SK-N-SH (cell line): ENCODE results near the gene ATXN10. TPM values are rescaled to one million over a fixed set of nuclear protein-coding genes. Genes with fewer than 3 reads are reported as not detected.
"Not testable (repeated sequence)": the region's sequence is repeated elsewhere in the genome, so short reads cannot be mapped to it uniquely, and the experiment has no call there.

Source experiments
- CTCF ChIA-PET: fragments of 300-600, 350-600 bp; formaldehyde crosslinking; extraction: SDS; loops from one replicate; lab custom pipeline; 2021; lab: Yijun Ruan, JAX
- POLR2A ChIA-PET: fragments of 350-600 bp; sonication (Branson Sonifier 250); formaldehyde crosslinking; extraction: SDS; loops from one replicate; lab custom pipeline; 2020; ENCODE audit warnings: antibody characterized with exemption, inconsistent platforms; lab: Yijun Ruan, JAX
- DNase-seq: peaks from one replicate; pipeline ENCODE4 v3.0.0; 2012
- H2AFZ ChIP-seq: fragments of 200-600 bp; sonication (generic); 2 replicates; pipeline ENCODE4 v1.8.1; 2016; ENCODE audit warnings: antibody characterized with exemption, mild to moderate bottlenecking, low read depth
- H3F3A ChIP-seq: fragments of 200-600 bp; sonication (generic); replicated peaks from 2 replicates; pipeline ENCODE3; 2016; ENCODE audit warnings: antibody characterized with exemption, mild to moderate bottlenecking; ENCODE audit not compliant: insufficient read depth
- H3K27ac ChIP-seq, 2 experiments: fragments of 200-500 bp in 1 of 2; fragments of 200-600 bp in 1 of 2; sonication (Bioruptor generic) in 1 of 2; sonication (generic), shearing (Covaris generic) in 1 of 2; 2 replicates each; pipeline versions ENCODE4 v1.5.1 to v1.6.1; 2014 to 2016; ENCODE audit warnings: low read depth in 2 of 2, inconsistent platforms in 1 of 2, low read length in 1 of 2, mild to moderate bottlenecking in 1 of 2, mixed read lengths in 1 of 2
- H3K27me3 ChIP-seq: fragments of 200-600 bp; sonication (generic), shearing (Covaris generic); 2 replicates; pipeline ENCODE4 v1.6.1; 2016; ENCODE audit warnings: mixed run types; ENCODE audit not compliant: insufficient read depth
- H3K36me3 ChIP-seq, 2 experiments: fragments of 200-500 bp in 1 of 2; fragments of 200-600 bp in 1 of 2; sonication (Bioruptor generic) in 1 of 2; sonication (generic) in 1 of 2; replicated peaks in 1 of 2; 2 replicates each; pipeline versions ENCODE3 to v1.5.1; 2014 to 2016; ENCODE audit warnings: low read length in 1 of 2, mild to moderate bottlenecking in 1 of 2; ENCODE audit not compliant: insufficient read depth in 2 of 2, control insufficient read depth in 1 of 2
- H3K4me1 ChIP-seq, 2 experiments: fragments of 200-500 bp in 1 of 2; fragments of 200-600 bp in 1 of 2; sonication (Bioruptor generic) in 1 of 2; sonication (generic), shearing (Covaris generic) in 1 of 2; 2 replicates each; pipeline versions ENCODE4 v1.5.1 to v1.6.1; 2014 to 2016; ENCODE audit warnings: low read depth in 1 of 2, low read length in 1 of 2, mixed run types in 1 of 2; ENCODE audit not compliant: insufficient read depth in 2 of 2, control insufficient read depth in 1 of 2
- H3K4me2 ChIP-seq: fragments of 200-600 bp; sonication (generic), shearing (Covaris generic); 2 replicates; pipeline ENCODE4 v1.6.1; 2017; ENCODE audit warnings: mixed run types
- H3K4me3 ChIP-seq, 2 experiments: fragments of 200-500 bp in 1 of 2; fragments of 200-600 bp in 1 of 2; sonication (Bioruptor generic) in 1 of 2; sonication (generic), shearing (Covaris generic) in 1 of 2; 2 replicates each; pipeline versions ENCODE4 v1.5.1 to v1.8.1; 2014 to 2016; ENCODE audit warnings: low read depth in 2 of 2, inconsistent platforms in 1 of 2, low read length in 1 of 2, mild to moderate bottlenecking in 1 of 2, mixed read lengths in 1 of 2, moderate library complexity in 1 of 2
- H3K79me2 ChIP-seq: fragments of 200-600 bp; sonication (generic); 2 replicates; pipeline ENCODE4 v1.8.1; 2017; ENCODE audit warnings: mild to moderate bottlenecking; ENCODE audit not compliant: insufficient read depth
- H3K9ac ChIP-seq: fragments of 200-600 bp; sonication (generic); 2 replicates; pipeline ENCODE4 v1.6.1; 2017; ENCODE audit warnings: mixed run types
- H3K9me2 ChIP-seq: fragments of 200-600 bp; sonication (generic); 2 replicates; pipeline ENCODE4 v1.6.1; 2017; ENCODE audit warnings: mixed run types
- H3K9me3 ChIP-seq: fragments of 200-600 bp; sonication (generic); 2 replicates; pipeline ENCODE4 v1.6.1; 2017; ENCODE audit warnings: mixed run types, mild to moderate bottlenecking, moderate library complexity
- H4K20me1 ChIP-seq: fragments of 200-600 bp; sonication (generic); 2 replicates; pipeline ENCODE4 v1.6.1; 2017; ENCODE audit warnings: mild to moderate bottlenecking, mixed run types; ENCODE audit not compliant: insufficient read depth
- CHD2 ChIP-seq: fragments of 150-350 bp; IDR thresholded peaks from 2 replicates; pipeline ENCODE4 v1.6.1; 2018; ENCODE audit warnings: low read length; ENCODE audit not compliant: partially characterized antibody
- ELF1 ChIP-seq: IDR thresholded peaks from 2 replicates; pipeline ENCODE4 v1.4.0; 2012
- EZH2phosphoT487 ChIP-seq: fragments of 200-600 bp; sonication (generic); IDR thresholded peaks from 2 replicates; pipeline ENCODE4 v1.6.1; 2017; ENCODE audit warnings: low read depth, mixed run types, mild to moderate bottlenecking, antibody characterized with exemption, moderate library complexity, borderline replicate concordance
- FOSL2 ChIP-seq: IDR thresholded peaks from 2 replicates; pipeline ENCODE4 v1.4.0; 2012; ENCODE audit warnings: low read depth, mild to moderate bottlenecking, moderate library complexity, borderline replicate concordance
- FOXJ3 ChIP-seq: sonication (generic); formaldehyde crosslinking; IDR thresholded peaks from 2 replicates; pipeline ENCODE4 v1.5.1; 2020; ENCODE audit warnings: mild to moderate bottlenecking, missing genetic modification reagents
- FOXM1 ChIP-seq: IDR thresholded peaks from 2 replicates; pipeline ENCODE4 v1.4.0; 2012; ENCODE audit warnings: low read depth, mild to moderate bottlenecking
- GABPA ChIP-seq: IDR thresholded peaks from 2 replicates; pipeline ENCODE4 v1.4.0; 2012; ENCODE audit warnings: low read depth, mild to moderate bottlenecking
- GATA2 ChIP-seq: sonication (generic); formaldehyde crosslinking; IDR thresholded peaks from 2 replicates; pipeline ENCODE4 v1.5.0; 2020; ENCODE audit warnings: mild to moderate bottlenecking, missing genetic modification reagents
- JUND ChIP-seq: IDR thresholded peaks from 2 replicates; pipeline ENCODE4 v1.4.0; 2012
- MXI1 ChIP-seq: IDR thresholded peaks from 2 replicates; pipeline ENCODE4 v1.6.1; 2012; ENCODE audit warnings: mild to moderate bottlenecking, low read depth, low read length, improper control_type of control experiment
- NRF1 ChIP-seq: IDR thresholded peaks from 2 replicates; pipeline ENCODE4 v1.6.1; 2012; ENCODE audit warnings: low read depth, mild to moderate bottlenecking, low read length
- POLR2AphosphoS5 ChIP-seq: IDR thresholded peaks from 2 replicates; pipeline ENCODE4 v1.6.1; 2012; ENCODE audit warnings: low read depth, low read length
- RAD21 ChIP-seq: IDR thresholded peaks from 2 replicates; pipeline ENCODE4 v1.6.1; 2012; ENCODE audit warnings: mild to moderate bottlenecking, low read length
- RCOR1 ChIP-seq: fragments of 150-350 bp; IDR thresholded peaks from 2 replicates; pipeline ENCODE4 v1.6.1; 2017; ENCODE audit warnings: antibody characterized with exemption, low read length
- RFX5 ChIP-seq: IDR thresholded peaks from 2 replicates; pipeline ENCODE4 v1.6.1; 2012; ENCODE audit warnings: mild to moderate bottlenecking, improper control_type of control experiment, low read length
- SIN3A ChIP-seq: IDR thresholded peaks from 2 replicates; pipeline ENCODE4 v1.6.1; 2012; ENCODE audit warnings: low read depth, mild to moderate bottlenecking, low read length, moderate library complexity, borderline replicate concordance
- WGBS: methylation state at CpG from one replicate; pipeline ENCODE4 v1.1.6; 2017; ENCODE audit warnings: low lambda C conversion rate; 5-methylcytosine and 5-hydroxymethylcytosine counted together
- polyA plus RNA-seq, 3 experiments: library from polyadenylated mRNA; depleted of rRNA; stranded (reverse); fragments of >200 nt; gene quantifications; 2 replicates each; pipeline ENCODE4 v1.2.3, GENCODE V29; 2012
- TF ChIP-seq, protein P1 (sequence below): IDR thresholded peaks from 2 replicates; pipeline ENCODE4 v1.4.0; 2012; ENCODE audit warnings: low read depth
- TF ChIP-seq, protein P2 (sequence below): IDR thresholded peaks from 2 replicates; pipeline ENCODE4 v1.4.0; 2012; ENCODE audit warnings: low read depth, borderline replicate concordance
- TF ChIP-seq, protein P3 (sequence below): IDR thresholded peaks from 2 replicates; pipeline ENCODE4; 2012
- TF ChIP-seq, protein P4 (sequence below): fragments of 200-600 bp; sonication (generic); IDR thresholded peaks from 2 replicates; pipeline ENCODE4 v1.6.1; 2017; ENCODE audit warnings: antibody characterized with exemption, mild to moderate bottlenecking, moderate library complexity

ATXN10 gene
- polyA plus RNA-seq, 1 of the 3 experiments (the other 2 are of a cell fraction) = 202 TPM

DNA sequence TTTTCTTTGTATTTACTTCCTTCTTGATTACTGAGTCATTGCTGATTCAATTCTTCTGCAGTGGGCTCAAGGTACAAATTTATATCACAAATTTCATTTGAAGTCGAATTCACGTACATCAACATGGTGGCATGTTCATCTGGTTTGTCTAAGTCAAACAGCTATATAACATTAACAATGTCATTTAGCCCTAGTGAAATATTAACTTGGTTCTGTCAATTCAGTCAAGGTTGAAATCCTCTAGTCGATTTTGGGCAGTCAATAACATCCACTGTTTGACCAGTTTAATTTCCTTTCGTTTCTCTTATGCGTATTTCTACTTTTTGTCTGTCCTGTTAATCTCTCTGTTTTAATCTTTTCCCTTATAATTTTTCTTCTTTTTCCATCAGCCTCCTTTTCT is 4.1 kb upstream of the ATXN10 start:
- Histone ChIP-seq H3K9me3 (0 out of 2 replicates have a peak, but pooled peaks cover 3% of the 10 kb centered on the region), H2AFZ (no peak overlapping the region), H3K4me3 (no peak overlapping the region), H3K9ac (no peak overlapping the region), H3K4me1 (peaks cover 0 to 5% of the 10 kb centered on the region in 2 experiments; a peak in 2 of 4 replicates), H3K27ac (no peak overlapping the region), H3K36me3 (no peaks in the 10 kb centered on the region), H3F3A (peaks cover 14% of the 10 kb centered on the region), H4K20me1 (no peaks in the 10 kb centered on the region), H3K27me3 (no peaks in the 10 kb centered on the region), H3K4me2 (no peak overlapping the region), H3K9me2 (no peaks in the 10 kb centered on the region), H3K79me2 (peaks cover 13% of the 10 kb centered on the region)
- CTCF ChIA-PET = no interaction called here
- TF ChIP-seq MXI1 (no peak), FOXM1 (no peak), JUND (no peak), SIN3A (no peak), ELF1 (no peak), GABPA (no peak), EZH2phosphoT487 (no peak), RCOR1 (no peak), GATA2 (CRISPR knock-in tag) (no peak), RAD21 (no peak), RFX5 (no peak), FOSL2 (no peak), FOXJ3 (CRISPR knock-in tag) (no peak), CHD2 (no peak), NRF1 (no peak), POLR2AphosphoS5 (no peak)
- TF ChIP-seq, protein P1, sequence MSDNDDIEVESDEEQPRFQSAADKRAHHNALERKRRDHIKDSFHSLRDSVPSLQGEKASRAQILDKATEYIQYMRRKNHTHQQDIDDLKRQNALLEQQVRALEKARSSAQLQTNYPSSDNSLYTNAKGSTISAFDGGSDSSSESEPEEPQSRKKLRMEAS = no peak
- TF ChIP-seq, protein P2, sequence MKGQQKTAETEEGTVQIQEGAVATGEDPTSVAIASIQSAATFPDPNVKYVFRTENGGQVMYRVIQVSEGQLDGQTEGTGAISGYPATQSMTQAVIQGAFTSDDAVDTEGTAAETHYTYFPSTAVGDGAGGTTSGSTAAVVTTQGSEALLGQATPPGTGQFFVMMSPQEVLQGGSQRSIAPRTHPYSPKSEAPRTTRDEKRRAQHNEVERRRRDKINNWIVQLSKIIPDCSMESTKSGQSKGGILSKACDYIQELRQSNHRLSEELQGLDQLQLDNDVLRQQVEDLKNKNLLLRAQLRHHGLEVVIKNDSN = no peak
- TF ChIP-seq, protein P3, sequence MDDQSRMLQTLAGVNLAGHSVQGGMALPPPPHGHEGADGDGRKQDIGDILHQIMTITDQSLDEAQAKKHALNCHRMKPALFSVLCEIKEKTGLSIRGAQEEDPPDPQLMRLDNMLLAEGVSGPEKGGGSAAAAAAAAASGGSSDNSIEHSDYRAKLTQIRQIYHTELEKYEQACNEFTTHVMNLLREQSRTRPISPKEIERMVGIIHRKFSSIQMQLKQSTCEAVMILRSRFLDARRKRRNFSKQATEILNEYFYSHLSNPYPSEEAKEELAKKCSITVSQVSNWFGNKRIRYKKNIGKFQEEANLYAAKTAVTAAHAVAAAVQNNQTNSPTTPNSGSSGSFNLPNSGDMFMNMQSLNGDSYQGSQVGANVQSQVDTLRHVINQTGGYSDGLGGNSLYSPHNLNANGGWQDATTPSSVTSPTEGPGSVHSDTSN = no peak
- TF ChIP-seq, protein P4, sequence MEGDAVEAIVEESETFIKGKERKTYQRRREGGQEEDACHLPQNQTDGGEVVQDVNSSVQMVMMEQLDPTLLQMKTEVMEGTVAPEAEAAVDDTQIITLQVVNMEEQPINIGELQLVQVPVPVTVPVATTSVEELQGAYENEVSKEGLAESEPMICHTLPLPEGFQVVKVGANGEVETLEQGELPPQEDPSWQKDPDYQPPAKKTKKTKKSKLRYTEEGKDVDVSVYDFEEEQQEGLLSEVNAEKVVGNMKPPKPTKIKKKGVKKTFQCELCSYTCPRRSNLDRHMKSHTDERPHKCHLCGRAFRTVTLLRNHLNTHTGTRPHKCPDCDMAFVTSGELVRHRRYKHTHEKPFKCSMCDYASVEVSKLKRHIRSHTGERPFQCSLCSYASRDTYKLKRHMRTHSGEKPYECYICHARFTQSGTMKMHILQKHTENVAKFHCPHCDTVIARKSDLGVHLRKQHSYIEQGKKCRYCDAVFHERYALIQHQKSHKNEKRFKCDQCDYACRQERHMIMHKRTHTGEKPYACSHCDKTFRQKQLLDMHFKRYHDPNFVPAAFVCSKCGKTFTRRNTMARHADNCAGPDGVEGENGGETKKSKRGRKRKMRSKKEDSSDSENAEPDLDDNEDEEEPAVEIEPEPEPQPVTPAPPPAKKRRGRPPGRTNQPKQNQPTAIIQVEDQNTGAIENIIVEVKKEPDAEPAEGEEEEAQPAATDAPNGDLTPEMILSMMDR = no peak
- no peak for DNase-seq
- 77% methylated on average over 5 of the region's 5 CpGs for WGBS
- POLR2A ChIA-PET = no interaction called here

DNA sequence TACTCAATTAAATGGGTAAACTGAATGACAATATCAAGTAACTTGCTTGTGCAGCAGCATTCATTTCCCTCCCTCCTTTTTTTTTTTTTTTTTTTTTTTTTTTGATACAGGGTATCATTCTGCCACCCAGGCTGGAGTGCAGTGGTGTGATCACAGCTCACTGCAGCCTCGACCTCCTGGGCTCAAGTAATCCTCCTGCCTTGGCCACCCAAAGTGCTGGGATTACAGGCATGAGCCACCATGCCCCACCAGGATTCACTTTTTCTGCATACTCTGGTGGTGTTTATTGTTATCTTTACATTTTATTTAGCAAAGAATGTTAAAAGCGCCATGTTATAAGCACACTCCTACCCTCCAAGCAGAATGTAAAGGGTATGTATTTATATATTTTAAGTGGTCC is 1.3 kb upstream of the ATXN10 start:
- DNase-seq, H3K9me2 ChIP-seq, H3K27me3 ChIP-seq, H3K4me3 ChIP-seq, H3K36me3 ChIP-seq, H3K27ac ChIP-seq, H3K9me3 ChIP-seq, H3K4me2 ChIP-seq, POLR2A ChIA-PET, H3K9ac ChIP-seq: not testable (repeated sequence)
- 0 out of 2 replicates have a peak overlapping the region, but pooled peaks have one; percentile 90 for H2AFZ ChIP-seq
- peaks cover 25% of the 10 kb centered on the region for H4K20me1 ChIP-seq
- CTCF ChIA-PET = interaction anchor here (1.2 to 1.5 kb wide), 2 partner anchors 25 to 92 kb away, joined by 3 to 4 read pairs; no protein-coding TSS in a partner anchor
- H3K4me1 ChIP-seq = peaks cover 13 to 25% of the 10 kb centered on the region in 2 experiments; a peak in 3 of 4 replicates
- WGBS = 91% methylated on average over 2 of the region's 2 CpGs
- peaks cover 20% of the 10 kb centered on the region for H3F3A ChIP-seq
- H3K79me2 ChIP-seq = peaks cover 41% of the 10 kb centered on the region
